Renal cortex interstitium (tissue), 11 donors: ENCODE measurements around the gene COL6A5. TPM values are rescaled to one million over a fixed set of nuclear protein-coding genes. Genes with fewer than 3 reads are reported as not detected.
"Not testable (repeated sequence)": the region's sequence is repeated elsewhere in the genome, so short reads cannot be mapped to it uniquely, and the experiment has no call there.

Experiments
- DNase-seq, 11 donors: peaks; one replicate each; pipeline ENCODE4 v3.0.0-alpha.2; 2013; ENCODE audit warnings: low read depth in 9 of 11, low spot score in 4 of 11; ENCODE audit errors: extremely low read depth in 1 of 11
- polyA plus RNA-seq, 3 donors: library from polyadenylated mRNA; unstranded; fragments of 120-200 nt; gene quantifications; one replicate each; pipeline ENCODE4 v1.2.1, GENCODE V29; 2013; ENCODE audit not compliant: insufficient read length in 3 of 3

COL6A5 gene
- polyA plus RNA-seq, 3 donors, result 0.04 to 0.06 (median 0.05) TPM

- peak in 2 of 11 donors; percentile 18 to 25 for DNase-seq
These were observed 80.7 kb downstream of the COL6A5 start for GRCh38 chr3:130426206-130426605.

DNA sequence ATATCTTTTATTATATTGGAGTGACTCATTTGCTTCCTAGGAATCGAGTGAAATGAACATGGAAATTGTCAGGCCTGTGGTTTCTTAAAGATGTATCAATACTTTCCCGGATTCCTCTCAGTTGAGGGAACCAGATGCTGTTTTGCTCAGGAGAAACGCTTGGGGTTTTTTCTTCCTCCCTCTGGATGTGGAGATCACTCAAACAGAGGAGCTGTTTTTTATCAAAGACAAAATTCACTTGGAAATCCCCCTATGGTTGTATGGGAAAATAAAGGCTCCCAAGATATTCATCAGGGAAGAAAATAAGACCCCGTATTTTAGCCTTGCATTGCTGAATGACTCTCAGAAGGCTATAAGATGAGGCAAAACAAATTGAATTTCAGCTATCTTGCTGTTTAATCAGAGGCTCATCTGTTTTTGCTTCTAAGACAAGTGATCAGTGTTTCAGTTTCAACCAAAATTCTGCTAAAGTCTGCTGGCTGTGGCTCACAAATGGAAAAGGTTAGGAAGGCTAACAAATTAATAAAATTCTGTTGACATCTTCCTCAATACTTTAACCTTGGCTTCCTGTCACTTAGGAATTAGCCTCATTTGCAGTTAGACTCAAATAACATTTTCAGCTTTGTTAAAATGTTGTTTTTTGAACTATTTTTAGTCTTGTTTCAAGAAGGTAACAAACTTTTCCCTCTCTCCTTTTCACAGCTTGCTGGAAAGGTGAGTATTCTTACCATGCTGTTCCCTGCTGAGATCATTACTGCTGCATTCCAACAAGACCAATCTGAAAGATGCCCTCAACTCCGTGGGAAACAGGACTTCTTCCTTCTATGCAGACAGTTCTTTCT lies 83.6 kb downstream of the COL6A5 start:
- no peak for DNase-seq

- no peak for DNase-seq
These were observed 84.2 kb downstream of the COL6A5 start for GRCh38 chr3:130429713-130430023.

DNA sequence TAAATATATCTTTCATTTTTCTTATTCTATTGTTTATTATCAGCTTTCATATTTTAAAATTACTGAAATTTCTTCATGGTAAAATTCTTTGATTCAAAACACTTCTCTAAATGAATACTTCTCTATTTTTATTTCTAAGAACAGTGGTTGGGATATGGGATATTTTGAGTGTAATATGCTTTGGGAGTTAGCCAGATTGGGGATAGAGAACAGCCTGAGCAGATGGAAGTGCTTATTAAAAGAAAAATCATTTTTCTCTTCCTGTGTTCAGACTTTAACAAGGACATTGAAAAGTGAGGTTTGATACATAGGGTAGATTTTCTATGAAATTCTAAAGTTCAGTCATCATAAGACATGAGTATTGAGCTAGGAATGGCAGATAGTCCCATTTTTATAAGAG lies 84.8 kb downstream of the COL6A5 start:
- no peak for DNase-seq

GRCh38 chr3:130432086-130432485 lies 86.6 kb downstream of the COL6A5 start:
- DNase-seq, result not testable (repeated sequence)

DNA sequence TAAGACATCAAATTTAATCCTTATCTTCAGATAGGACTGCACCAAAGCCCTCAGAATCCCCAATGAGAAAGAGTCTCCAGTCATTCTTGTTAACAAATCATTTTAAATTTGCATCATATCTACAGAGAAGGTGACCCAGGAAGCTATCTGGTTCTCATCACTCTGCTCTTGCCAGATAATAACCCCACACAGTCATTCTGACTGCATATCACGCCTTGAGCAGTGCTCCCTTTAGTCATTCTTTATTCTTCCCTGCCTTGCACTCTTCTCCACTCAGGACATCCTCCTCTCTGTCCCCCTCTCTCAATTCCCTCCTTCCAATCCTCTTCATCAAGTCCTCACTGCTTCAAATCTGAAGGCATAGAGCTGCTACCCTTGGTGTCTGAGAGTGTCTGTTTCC lies 87.8 kb downstream of the COL6A5 start:
- DNase-seq, result no peak

DNA sequence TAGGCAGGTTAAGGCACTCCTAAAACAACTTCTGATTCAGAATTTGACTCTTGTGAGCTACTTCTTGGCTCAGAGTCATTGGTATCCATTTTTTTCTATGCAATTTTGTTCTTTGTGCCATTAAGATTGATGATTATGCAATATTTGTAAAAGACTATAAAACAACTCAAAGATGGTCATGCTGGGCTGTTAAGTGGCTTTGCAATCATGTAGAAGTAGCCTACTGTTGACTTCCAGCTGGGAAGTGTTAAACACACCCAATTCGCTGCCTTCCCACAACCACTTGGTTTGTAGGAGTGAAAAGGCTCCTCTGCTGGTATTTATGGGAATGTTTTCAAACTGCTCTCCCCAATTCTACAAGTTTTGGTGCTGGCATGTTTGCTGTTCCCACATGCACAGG lies 96.8 kb downstream of the COL6A5 start:
- no peak for DNase-seq

DNA sequence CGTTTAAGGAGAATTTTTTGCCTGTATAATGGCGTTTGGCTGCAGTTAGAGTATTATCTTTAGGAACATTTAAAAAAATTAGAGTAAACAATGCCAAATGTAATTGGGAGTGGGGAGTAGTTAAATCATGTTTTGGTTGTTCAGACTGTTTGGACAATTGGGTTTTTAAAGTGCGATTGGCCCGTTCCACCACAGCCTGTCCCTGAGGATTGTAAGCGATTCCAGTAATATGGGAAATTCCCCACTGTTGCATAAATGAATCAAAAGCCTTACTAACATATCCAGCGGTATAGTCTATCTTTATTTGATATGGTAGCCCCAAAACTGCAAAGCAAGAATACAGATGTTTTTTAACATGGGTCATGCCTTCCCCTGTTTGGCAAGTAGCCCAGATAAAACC lies 101.4 kb downstream of the COL6A5 start:
- DNase-seq, result not testable (repeated sequence)

DNA sequence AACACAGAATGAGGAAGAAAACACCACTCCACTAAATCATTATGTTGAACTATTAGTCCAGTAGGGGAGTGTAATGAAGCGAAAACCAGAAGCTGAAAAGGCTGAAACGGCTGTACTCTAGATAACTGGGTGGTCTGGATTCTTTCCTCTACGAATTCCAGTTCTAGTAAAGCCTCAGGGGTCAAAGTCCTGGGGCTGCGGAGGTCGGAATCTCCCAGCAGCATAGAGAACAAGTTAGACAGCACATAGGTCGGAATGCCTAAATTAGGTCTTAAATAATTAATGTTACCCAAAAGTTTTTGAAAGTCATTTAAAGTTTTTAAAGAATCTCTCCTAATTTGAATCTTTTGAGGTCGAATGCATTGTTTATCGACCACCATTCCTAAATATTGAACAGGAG lies 102.7 kb downstream of the COL6A5 start:
- DNase-seq, result not testable (repeated sequence)

DNA sequence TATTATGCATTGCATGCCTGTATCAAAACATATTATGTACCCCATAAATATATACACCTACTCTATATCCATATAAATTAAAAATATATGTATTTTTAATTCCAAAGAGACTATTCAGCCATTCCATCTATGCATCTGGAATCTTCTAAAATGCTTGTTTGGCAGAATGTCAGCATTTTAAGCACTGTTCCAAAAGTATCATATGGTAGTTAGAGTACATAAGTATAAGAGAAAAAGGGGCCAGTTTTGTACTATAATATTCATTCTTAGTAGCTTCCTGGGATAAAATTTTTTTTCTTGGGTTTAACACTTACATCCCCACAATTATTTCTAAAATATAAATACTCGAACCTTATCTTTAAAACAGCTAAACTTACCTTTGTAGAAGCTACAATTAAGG lies 111.1 kb downstream of the COL6A5 start:
- DNase-seq, result no peak

DNA sequence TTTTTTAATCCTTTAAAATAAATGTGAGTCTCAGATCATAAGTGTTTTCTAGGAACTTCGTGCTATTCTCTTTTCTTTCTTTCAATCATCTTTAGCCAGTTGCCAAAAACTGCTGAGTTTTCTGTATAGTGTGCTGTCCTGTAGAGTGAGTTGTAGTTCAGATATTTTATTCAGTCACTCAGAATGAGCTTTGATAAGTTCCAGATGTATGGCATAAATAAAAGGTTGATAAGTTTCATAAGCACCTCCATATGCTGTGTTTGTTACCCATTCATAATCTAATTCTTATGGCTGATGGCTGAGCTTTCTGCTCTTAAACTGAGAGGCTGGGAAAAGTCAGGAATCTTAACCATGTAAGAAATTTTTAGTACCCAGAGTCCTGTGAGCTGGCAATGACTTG lies 112.2 kb downstream of the COL6A5 start:
- no peak for DNase-seq

GRCh38 chr3:130459944-130460343 lies 114.5 kb downstream of the COL6A5 start:
- DNase-seq, result no peak

DNA sequence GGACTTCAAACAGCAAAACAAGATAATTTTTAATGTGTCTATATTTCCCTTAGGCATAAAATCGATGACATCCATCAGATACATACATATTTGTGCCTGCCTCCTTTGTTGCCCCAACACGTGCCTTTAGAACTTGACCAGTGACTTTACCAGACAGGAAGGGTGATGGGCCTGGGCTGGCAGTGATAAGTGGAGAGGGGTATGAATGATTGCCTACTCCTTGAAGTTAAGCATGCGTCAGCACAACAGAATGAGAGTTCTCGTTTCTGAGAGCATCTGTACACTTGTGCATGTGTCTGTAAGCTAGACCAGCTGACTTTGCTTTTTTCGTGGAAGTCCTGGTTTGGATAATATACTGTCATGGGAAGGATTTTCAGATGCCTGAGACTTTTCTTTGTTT lies 116.6 kb downstream of the COL6A5 start:
- no peak for DNase-seq

DNA sequence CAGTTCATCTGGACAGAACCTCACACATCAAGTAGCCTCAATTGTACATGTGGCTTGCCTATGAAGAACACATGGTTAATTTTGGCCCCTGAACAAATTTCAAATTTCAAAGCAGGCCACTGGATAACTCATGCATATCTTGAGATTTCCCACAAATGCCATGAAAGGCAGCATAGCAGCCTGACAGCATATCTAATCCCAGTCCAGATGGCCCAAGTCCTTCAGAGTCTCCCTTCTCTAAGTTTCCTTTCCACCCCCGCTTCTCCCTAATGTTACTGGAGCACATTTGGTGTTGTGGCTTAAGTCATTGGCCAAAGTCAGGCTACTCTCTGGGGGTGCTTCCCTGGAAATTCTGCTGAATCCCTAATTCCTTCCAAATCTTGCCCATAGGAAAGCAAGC lies 117.7 kb downstream of the COL6A5 start:
- DNase-seq, result no peak

- DNase-seq, result no peak
These were observed 120.0 kb downstream of the COL6A5 start for GRCh38 chr3:130465521-130465920.

DNA sequence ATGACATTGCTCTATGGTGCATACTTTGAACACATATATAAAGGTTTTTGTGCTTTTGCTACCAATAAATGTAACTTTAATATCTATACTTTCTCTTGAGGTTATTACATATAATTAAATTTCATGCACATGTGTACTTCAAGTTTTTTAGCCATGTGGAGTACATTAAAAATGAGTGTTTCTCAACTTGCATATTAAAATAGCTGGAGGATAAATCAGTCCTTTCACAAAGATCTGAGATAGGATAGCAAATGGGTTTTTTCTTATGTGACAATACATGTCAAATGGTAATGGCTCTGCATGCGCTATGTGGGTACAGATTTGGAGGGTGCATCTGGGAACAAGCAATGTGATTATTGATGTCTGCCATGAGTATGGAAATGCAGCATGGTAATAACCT lies 122.8 kb downstream of the COL6A5 start:
- DNase-seq, result no peak

GRCh38 chr3:130470126-130470525 lies 124.7 kb downstream of the COL6A5 start:
- no peak for DNase-seq

GRCh38 chr3:130473416-130473815 lies 127.9 kb downstream of the COL6A5 start:
- no peak for DNase-seq

- DNase-seq, result peak in 10 of 11 donors; percentile 17 to 50 (median 31)
These were observed 135.3 kb downstream of the COL6A5 start for GRCh38 chr3:130480736-130481135.

DNA sequence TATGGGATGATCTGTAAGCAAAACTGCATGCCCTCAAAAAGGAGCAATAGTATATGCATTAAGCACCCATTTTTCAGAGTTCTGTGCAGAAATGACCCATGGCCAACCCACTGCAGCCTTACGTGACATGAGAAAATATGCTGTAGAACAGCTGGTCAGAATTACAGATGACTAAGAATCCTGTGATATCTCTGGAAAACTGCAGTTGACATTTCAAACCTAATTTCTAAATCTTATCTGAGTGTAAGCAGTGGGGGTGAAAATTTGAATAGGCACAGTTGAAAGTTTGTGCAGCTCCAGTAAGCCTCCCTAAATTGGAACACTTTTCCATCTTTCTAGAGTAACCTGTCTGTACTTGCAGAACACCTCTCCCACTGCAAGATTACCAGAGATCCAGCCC lies 142.8 kb downstream of the COL6A5 start:
- DNase-seq, result no peak

- no peak for DNase-seq
These were observed 143.4 kb downstream of the COL6A5 start for GRCh38 chr3:130488769-130489450.
